DMS 273 treated with DMSO at 0.1 percent for 48 hours (cell line): ENCODE measurements around the gene ZNF606.
"Not testable (repeated sequence)": the region's sequence is repeated elsewhere in the genome, so short reads cannot be mapped to it uniquely, and the experiment has no call there.

Experiments used
- DNase-seq: peaks from one replicate; lab custom pipeline; 2025; lab: John Stamatoyannopoulos, UW

The ZNF606 gene

GRCh38 chr19:58009666-58010301 lies 7.2 kb upstream of the ZNF606 start:
- DNase-seq, result peak; percentile 54

DNA sequence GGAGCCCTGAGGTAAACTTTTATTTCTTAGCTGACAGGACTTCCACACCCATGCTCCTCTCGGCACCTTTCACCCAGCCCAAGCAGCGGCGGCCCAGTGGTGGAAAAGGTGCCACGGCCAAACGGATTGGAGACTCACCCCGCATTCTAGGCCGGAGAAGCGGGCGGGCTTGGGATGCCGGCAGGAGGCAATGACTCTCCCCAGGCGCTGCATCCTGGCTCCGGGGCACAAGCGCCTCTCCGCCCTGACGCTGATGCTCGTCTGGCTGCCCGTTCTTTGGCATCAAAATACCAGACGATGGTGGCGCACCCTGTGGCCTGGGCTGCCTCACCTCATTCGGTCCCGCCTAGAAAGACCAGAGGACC lies 6.7 kb upstream of the ZNF606 start:
- no peak for DNase-seq

DNA sequence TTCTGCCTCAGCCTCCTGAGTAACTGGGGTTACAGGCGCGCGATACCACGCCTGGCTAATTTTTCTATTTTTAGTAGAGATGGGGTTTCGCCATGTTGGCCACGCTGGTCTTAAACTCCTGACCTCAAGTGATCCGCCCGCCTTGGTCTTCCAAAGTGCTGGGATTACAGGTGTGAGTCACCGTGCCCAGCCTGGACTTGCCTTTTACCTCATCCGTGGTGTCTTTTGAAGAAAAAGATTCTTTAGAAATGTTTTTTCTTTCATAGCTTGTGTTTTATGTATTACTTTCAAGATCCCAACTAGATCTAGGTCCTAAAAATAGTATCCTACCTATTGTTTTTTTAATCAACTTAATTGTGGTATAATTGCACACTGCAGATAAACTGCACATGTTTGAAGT lies 6.3 kb upstream of the ZNF606 start:
- DNase-seq, result not testable (repeated sequence)

DNA sequence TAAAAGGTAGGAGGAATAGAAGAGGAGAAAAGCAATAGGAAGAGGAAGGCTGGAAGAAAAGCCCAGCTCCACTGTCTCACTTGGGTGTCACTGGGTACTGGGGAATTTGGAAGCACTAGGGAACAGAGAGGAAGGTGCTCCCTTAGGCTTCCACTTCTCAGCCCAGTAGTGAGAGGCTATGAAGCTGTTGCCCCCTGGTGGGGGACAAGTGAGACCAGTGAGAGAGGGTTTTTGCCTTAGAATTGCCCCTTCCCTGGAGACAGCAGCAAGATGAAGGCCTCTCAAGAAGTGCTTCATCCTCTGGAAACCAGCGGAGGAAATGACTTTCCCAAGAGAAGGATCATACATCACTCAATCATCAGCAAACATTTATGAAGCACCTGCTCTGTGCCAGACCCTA lies 4.7 kb upstream of the ZNF606 start:
- DNase-seq, result no peak

DNA sequence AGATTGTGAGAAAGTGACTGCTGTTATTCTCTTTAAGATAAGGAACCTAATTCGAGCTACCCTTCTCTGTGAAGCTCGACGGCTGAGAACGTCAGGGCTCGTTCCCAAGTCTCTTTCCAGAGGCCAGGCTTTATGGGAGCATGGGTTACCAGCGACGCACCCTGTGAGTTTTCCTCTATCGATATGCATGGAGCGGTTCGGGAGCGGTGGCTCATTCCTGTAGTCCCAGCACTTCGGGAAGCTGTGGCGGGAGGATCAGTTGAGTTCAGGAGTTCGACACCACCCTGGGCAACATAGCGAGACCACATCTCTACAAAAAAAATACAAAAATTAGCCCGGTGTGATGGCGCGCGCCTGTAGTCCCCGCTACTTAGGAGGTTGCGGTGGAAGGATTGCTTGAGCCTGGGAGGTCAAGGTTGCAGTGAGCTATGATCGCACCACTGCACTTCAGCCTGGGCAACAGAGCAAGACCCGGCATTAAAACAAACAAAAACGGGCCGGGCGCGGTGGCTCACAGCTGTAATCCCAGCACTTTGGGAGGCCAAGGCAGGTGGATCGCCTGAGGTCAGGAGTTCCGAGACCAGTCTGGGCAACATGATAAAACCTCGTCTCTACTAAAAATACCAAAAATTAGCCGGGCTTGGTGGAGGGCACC lies 681 bp upstream of the ZNF606 start:
- no peak for DNase-seq

DNA sequence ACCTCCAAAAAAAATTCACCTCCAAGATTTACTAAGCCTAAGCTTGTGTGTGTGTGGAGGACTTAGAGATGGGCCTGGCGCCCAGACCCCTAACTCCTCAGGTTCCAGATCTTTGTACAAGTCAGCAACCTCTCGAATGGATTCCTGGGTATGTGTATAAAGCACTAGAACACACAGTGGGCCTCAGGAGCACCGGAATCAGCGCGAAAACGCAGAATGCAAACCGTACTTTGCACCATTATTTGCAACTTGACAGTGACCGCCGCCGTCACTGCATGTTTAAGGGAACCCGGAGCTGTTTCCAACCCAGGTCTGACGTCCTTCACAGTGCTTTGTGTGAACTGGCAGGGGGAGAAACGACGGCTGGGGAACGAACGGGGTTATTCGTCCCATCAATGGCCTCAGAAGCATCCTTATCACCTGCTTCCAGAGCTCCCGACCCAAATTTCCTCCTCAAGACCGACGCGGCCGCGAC lies 688 bp downstream of the ZNF606 start:
- DNase-seq, result no peak

DNA sequence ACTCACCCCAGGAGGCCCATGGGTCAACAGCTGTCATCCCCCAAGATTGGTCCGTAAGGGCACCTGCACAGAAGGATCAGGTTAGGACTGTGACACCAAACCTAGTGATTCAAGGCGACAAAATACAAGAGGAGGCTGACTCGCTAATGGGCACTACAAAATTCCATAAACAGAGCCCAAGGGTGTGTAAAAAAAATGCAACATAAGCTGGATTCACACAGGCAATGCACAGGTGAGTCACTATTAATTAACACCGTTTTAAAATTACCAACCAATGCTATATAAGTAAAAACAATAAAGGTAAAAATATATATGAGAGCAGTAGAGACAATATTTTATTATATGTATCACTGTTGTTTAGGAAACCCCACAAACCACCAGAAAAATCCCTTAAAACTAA lies 1.9 kb downstream of the ZNF606 start:
- no peak for DNase-seq

GRCh38 chr19:57992841-57993240 lies 9.8 kb downstream of the ZNF606 start:
- DNase-seq, result no peak

DNA sequence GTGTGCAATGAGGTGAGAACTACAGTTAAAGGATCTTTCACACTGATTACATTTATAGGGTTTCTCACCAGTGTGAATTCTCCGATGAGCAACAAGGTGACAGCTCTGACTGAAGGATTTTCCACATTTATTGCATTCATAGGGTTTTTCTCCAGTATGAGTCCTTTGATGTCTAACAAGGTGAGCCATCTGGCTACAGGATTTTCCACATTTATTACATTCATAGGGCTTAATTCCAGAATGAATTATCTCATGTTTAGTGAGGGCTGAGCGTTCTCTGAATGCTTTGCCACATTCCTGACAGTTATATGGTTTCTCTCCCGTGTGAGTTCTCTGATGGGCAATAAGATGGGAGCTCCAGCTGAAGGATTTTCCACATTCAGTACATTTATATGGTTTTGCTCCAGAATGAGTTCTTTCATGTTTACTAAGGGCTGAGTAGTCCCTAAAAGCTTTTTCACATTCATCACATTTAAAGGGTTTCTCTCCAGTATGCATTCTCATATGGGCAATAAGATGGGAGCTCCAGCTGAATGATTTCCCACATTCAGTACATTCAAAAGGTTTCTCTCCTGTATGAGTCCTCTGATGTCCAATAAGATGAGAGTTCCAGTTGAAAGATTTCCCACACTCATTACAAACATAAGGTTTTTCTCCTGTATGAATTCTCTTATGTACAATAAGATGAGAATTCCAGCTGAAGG lies 23.9 kb downstream of the ZNF606 start:
- DNase-seq, result no peak

GRCh38 chr19:57974434-57974833 lies 28.2 kb downstream of the ZNF606 start, which contains the start of gene C19orf18:
C19orf18 (minus strand) TSS chr19:57974534; CDS start chr19:57974432, 102 bp downstream.
- DNase-seq, result no peak

- DNase-seq, result no peak
Measured at GRCh38 chr19:57964761-57965160, 37.9 kb downstream of the ZNF606 start.

GRCh38 chr19:57961785-57962184 lies 40.8 kb downstream of the ZNF606 start:
- DNase-seq, result no peak

- no peak for DNase-seq
Measured at GRCh38 chr19:57954996-57955395, 47.6 kb downstream of the ZNF606 start.

GRCh38 chr19:57949702-57950101 lies 52.9 kb downstream of the ZNF606 start:
- DNase-seq, result no peak

DNA sequence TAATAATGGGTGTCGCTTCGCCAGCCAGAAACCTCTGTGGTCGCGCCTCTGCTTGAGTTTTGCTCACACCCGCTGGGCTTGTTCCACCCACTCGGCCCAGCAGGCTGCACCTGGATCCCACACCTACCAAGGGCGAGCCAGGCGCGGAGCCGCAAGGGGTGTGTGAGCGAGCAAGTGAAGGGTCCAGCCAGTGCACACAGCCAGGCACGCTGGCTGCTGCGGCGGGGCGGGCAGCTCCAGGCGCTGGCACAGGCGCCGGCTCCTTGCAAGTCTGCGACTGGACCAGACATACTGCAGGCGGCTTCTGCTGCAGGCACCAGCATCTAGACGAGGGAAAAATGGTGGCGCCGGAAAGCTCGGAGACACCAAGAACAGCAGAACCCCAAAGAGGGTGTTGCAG lies 53.3 kb downstream of the ZNF606 start:
- no peak for DNase-seq

DNA sequence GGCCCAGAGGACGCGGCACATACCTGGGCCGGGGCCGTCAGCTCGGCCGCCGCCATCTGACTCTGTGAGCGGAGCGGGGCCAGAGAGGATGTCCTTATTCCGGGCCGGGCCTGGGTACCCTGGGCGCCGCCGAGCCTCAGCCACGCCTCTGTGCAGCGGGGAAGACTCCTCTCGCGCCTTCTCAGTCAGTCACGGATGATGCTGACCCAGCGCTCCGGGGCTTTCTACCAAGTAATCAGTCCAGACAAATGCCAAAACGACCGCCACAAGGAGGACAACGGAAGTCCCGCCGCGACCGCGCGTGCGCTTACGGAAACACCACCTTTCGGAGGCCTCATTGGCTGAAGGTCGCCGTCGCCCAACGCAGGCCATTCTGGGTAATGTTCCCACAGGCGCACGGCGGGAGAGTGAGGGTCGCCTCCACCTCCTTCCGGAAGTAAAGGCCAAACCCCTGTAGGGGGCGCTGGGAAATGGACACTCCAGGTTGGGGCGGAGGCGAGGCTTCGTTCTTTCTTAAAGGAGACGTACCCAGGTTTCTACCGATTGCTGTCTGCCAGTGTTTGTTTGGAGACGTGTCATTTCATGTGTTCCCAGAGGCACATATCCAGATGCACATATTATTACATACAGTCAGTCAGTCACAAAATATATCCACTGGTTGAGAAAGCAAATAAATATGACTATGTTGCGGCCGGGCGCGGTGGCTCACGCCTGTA lies 55.0 kb downstream of the ZNF606 start, which contains the start of gene ZNF256:
Gene ZNF256, minus strand, starts transcription at position 288 of the 716 bp plus-strand sequence. Its CDS starts 232 bp downstream, at position 56.
- peak; percentile 92 for DNase-seq

- no peak for DNase-seq
Measured at GRCh38 chr19:57947088-57947418, 55.6 kb downstream of the ZNF606 start.

- DNase-seq, result no peak
Measured at GRCh38 chr19:57946316-57946715, 56.3 kb downstream of the ZNF606 start.

- DNase-seq, result no peak
Measured at GRCh38 chr19:57941593-57941992, 61.0 kb downstream of the ZNF606 start.

- no peak for DNase-seq
Measured at GRCh38 chr19:57935731-57936130, 66.9 kb downstream of the ZNF606 start.

GRCh38 chr19:57934820-57935665 lies 67.6 kb downstream of the ZNF606 start, which contains the start of gene ZNF418:
ZNF418 (minus strand) TSS chr19:57935402; CDS start chr19:57933822, 1,580 bp downstream.
- DNase-seq, result peak; percentile 94
